HG03439 (cell line): Measurements from ENCODE around the gene ZNF468.
A peak's percentile ranks its signal among the peaks of the same experiment; 100 is the strongest.
"Not testable (repeated sequence)": the region's sequence is repeated elsewhere in the genome, so short reads cannot be mapped to it uniquely, and the experiment has no call there.

Experiments used
- ATAC-seq: cut with Tn5 transposase; IDR thresholded peaks from one replicate; pipeline ENCODE4 v1.9.1; 2021; ENCODE audit warnings: mild to moderate bottlenecking, moderate library complexity; ENCODE audit not compliant: unreplicated experiment

ZNF468 gene

DNA sequence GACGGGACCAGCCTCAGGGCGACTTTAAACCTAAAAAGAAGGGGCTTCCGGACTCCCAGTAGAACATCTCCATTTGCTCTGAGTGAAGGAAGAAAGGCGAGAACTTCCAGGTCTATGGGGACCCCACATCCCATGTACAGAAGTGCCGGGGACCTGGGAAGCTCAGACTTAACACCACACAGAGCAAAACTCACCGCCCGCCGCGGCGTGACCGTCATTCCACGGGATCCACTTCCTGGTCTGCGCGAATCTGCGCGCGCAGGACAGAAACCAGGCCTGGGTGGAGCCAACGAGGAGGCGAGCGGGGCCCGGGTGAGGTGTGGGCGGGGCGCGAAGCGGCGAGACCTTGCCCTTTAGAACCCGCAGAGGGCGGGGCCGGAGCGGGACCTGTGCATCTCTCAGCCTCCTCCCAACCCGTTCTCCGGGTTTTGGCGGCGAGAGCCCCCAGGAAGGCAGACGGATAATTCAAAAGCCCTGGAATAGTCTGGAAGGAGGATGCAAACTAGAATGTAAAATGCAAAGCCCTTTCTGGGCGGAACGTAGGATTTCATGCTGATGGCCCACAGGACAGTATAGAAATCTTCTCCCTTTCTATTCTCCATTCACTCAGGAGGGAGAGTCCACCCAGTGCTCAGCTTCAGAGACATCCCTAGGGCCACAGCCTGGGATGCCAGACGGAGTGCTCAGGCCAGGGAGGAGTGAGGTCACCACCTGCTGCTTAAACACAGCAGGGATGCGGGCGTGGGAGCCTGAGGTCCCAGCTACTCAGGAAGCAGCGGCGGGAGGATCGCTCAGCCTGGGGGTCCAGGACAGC is at the start of gene ZNF468:
TSS of gene ZNF468 (minus strand) at position 242 of the 814 bp plus-strand sequence. CDS start 3,347 bp downstream, outside the sequence.
- ATAC-seq: peak; percentile 96

- not testable (repeated sequence) for ATAC-seq
Measured at GRCh38 chr19:52904052-52904780, 46.8 kb upstream of the ZNF468 start.

DNA sequence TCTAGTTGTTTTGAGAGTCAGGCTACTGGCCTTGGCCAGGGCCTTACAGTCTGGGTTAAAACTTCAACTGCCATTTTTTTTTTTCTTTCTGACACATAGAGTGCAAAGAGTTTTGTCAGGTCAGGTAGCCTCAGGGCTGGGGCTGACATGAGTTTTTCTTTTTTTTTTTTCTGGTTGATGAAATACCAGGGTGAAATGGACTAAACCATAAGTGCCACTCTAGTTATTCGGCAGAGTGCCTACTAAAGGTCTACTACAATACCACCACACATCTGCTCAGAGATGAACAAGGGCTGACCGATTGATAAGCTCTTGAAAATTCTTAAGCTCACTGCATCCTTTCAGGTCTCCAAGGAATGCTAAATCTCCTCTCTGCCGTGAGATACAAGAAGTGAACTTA is 44.4 kb upstream of the ZNF468 start:
- no peak for ATAC-seq

DNA sequence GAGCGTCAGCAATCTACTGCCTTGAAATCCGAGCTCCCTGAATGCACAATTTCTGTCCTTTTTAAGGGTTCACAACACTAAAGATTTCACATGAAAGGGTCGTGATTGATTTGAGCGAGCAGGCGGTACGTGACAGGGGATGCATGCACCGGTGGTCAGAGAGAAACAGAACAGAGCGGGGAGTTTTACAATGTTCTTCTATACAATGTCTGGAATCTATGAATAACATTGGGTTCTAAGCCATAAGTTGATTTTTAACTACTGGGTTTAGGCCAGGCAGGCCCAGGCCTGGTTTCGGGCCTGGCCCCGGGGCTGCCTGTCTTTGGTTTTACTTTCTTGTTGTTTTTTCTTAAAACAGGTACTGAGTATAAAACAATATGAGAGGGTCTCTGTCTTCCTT is 41.2 kb upstream of the ZNF468 start:
- ATAC-seq: not testable (repeated sequence)

GRCh38 chr19:52898101-52898500 is 40.7 kb upstream of the ZNF468 start:
- ATAC-seq: no peak

DNA sequence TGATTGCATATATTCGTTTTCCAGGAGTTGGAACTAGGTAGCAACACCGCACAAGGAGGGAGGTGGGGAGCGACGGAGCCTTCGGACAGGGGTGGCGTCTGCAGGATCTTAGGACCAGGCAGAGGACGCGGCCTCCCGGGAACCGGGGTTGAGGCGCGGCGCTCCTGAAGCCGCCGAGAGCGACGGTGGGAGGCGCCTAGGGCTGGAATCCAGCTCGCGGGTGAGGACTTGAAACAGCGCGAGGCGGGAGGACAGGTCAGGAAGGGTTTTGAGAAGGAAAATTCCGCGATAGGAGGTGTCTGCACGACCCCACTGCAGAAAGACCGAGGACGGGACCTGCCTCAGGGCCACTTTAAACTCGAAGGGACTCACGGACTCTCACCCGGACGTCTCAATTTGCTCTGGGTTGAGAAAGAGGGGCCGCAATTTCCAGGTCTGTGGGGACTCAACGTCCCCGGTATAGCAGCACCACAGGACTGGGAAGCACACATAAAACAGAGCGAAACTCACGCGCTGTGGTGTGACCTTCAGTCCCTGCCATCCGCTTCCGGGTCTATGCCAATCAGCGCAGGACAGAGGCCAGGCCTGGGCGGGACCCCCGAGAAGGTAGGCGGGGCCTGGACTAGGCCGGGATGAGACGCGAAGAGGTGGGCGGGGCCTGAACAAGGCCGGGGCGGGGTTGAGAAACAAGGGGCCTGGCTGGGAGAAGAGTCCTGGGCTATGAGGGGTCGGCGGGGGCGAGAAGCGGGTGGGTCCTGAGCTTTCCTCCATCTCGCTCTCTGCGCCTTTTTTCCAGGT is 39.9 kb upstream of the ZNF468 start, which contains the start of gene ZNF320:
TSS of gene ZNF320 (minus strand) at position 498 of the 798 bp plus-strand sequence. CDS start 7,380 bp downstream, outside the sequence.
- ATAC-seq: peak; percentile 95

DNA sequence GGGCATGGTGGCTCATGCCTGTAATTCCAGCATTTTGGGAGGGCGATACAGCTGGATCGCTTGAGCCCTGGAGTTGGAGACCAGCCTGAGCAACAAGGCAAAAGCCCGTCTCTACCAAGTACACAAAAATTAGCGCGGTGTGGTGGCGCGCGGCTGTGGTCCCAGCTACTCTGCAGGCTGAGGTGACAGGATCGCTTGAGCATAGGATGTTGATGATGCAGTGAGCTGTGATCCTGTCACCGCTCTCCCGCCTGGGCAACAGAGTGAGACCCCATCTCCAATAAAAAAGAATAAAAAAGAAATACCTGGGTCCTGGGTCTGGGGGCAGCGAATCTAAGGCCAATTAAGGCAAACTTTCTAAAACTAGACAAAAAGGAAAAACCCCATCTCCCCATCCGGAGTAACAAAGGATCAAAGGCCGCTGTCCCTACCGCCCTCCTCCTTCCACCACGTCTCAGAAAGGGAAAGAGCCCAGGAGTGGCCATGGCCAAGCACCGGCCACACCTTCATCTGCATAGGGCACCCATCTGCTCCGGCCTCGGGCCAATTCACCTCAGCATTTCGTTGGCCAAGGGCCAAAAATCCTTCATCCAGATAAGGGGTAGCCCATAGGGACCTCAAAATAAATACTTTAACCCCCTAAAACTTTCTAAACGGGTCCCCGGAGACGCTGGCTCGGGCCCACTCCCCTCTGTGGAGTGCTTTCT is 39.2 kb upstream of the ZNF468 start:
- peak; percentile 22 for ATAC-seq

DNA sequence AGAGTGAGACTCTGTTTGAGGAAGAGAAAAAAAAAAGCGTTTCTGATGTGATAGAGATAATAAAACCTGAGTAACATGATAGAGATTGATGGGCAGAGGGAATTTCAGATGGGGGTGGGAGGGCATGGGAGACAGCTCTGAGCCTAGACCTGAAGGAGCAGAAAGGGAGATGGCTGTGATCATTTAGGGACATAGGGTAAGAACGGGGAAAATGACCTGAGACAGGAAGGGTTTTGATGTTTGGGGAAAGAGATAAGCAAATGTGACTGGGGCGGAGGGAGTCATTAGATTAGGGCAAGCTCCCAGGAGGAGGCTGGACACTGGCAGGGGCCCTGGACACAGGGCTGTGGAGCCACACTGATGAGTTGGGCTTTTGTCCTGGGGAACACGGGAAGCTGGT is 33.9 kb upstream of the ZNF468 start:
- ATAC-seq: no peak

DNA sequence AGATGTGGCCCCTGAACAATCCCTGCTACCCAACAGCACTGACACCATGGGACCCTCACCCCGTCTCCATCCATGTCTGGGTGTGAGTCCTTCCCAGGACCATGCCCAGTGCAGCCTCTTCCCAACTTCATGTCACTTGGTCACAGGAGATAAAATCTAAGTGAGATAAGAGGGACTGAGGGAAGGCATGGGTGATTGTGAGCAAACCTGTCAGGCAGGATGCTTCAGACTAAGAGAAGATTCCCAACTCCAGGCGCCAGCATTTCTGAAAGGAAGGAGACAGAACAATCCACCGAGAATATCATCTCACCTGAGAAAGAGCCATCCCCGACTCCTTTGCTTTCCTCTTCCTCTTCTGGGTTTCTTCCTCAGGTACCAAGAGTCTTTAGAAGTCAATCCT is 32.5 kb upstream of the ZNF468 start:
- no peak for ATAC-seq

- no peak for ATAC-seq
Measured at GRCh38 chr19:52889076-52889475, 31.7 kb upstream of the ZNF468 start.

DNA sequence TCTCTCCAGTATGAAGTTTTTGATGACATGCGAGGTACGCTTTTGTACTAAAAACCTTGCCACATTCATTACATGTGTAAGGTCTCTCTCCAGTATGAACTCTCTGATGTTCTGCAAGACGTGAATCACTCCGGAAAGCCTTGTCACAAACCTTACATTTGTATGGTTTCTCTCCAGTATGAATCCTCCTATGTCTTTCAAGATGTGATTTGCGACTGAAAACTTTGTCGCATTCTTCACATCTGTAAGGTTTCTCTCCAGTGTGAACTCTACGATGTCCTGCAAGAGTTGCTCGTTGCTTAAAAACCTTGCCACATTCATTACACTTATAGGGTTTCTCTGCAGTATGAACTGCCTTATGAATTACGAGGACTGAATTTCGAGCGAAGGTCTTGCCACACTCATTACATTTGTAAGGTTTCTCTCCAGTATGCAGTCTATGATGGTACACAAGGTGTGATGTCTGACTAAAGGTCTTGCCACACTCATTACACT is 23.5 kb upstream of the ZNF468 start:
- no peak for ATAC-seq

DNA sequence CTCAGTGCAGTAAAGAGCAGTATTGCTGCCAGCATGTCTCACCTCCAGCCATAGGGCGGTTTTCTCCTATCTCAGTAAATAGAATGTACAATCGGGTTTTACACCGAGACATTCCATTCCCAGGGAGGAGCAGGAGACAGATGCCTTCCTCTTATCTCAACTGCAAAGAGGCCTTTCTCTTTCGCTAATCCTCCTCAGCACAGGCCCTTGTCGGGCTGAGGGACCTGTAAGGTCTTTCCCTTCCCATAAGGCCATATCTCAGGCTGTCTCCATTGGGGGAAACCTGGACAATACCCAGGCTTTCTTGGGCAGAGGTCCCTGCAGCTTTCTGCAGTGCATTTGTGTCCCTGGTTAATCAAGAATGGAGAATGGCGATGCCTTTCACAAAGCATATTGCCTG is 15.6 kb upstream of the ZNF468 start:
- not testable (repeated sequence) for ATAC-seq

DNA sequence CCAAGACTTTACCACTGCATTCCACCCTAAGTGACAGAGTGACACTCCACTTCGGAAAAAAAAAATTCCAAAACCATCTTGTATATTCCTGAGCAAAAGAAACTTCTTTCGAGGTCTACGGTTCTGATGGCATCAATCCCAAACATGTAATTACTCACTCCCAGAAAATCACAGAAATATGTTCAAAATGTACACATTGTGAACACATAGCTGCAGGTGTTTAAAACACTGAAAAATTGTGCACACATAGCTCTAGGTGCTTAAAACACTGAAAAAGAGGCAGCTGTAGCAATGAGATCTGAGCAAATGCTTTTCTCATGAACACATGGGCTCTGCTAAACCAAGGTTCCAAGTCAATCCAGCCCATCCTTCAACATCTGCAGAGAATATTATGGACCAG is 14.0 kb upstream of the ZNF468 start:
- ATAC-seq: no peak

DNA sequence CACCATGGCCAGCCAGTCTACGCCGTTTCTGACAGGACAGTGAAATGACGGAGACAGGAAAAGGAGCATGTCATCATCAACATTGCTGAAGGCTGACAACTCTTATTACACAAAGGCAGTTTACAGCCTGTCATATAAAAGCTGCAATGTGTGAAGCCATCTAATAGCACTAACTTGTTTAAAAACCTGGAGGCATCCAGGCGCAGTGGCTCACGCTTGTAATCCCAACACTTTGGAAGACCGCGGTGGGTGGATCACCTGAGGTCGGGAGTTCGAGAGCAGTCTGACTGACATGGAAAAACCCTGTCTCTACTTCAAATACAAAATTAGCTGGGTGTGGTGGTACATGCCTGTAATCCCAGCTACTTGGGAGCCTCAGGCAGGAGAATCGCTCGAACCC is 10.6 kb upstream of the ZNF468 start:
- not testable (repeated sequence) for ATAC-seq

- ATAC-seq: not testable (repeated sequence)
Measured at GRCh38 chr19:52856540-52857377, 660 bp downstream of the ZNF468 start.

DNA sequence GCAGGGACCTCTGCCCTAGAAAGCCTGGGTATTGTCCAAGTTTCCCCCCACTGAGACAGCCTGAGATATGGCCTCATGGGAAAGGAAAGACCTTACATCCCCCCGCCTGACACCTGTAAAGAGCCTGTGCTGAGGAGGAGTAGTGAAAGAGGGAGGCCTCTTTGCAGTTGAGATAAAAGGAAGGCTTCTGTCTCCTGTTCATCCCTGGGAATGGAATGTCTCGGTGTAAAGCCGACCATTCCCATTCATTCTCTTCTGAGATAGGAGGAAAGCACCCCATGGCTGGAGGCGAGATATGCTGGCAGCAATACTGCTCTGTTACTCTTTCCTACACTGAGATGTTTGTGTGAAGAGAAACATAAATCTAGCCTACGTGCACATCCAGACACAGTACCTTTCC is 10.1 kb downstream of the ZNF468 start:
- ATAC-seq: not testable (repeated sequence)

DNA sequence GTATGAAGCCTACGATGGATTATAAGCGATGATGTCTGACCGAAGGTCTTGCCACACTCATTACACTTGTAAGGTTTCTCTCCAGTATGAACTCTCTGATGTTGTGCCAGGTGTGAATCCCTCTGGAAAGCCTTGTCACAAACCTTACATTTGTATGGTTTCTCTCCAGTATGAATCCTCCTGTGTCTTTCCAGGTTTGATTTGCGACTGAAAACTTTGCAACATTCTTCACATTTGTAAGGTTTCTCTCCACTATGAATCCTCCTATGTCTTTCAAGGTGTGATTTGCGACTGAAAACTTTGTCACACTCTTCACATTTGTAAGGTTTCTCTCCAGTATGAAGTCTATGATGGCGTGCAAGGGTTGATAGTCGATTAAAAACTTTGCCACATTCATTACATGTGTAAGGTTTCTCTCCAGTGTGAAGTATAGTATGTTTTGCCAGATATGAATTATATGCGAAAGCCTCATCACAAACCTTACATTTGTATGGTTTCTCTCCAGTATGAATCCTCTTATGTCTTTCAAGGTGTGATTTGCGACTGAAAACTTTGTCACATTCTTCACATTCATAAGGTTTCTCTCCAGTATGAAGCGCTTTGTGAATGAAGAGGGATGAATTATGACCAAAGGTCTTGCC is 16.5 kb downstream of the ZNF468 start:
- ATAC-seq: not testable (repeated sequence)

DNA sequence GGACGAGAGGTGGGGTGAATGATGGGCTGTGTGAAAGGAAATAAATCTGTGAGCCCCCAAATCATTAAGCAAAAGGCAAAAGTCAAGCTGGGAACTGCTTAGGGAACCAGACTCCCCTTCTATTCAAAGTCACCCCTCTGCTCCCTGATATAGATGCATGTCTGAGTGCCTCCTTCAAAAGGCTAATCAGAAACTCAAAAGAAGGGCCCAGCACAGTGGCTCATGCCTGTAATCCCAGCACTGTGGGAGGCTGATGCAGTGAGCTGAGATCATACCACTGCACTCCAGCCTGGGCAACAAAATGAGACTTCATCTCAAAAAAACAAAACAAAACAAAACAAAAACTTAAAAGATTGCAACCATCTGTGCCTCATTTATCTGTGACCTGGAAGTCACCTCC is 23.1 kb downstream of the ZNF468 start:
- not testable (repeated sequence) for ATAC-seq

GRCh38 chr19:52833541-52833940 is 23.9 kb downstream of the ZNF468 start:
- ATAC-seq: not testable (repeated sequence)
